Stimulated activated CD4-positive, alpha-beta T cell treated with anti-CD3 and anti-CD28 coated beads, Interleukin-12 subunit alpha, Interleukin-12 subunit beta, amount 100 ng/mL, for 48 hours (primary cell): ENCODE data around the gene RGPD6.
"Not testable (repeated sequence)": the region's sequence is repeated elsewhere in the genome, so short reads cannot be mapped to it uniquely, and the experiment has no call there.

Experiments used
- DNase-seq, 3 donors: peaks; one replicate each; pipeline ENCODE4 v3.0.0-alpha.2; 2020; ENCODE audit warnings: low read depth in 2 of 3, low spot score in 1 of 3

Gene RGPD6

GRCh38 chr2:110481200-110481599 is 95.8 kb downstream of the RGPD6 start:
- not testable (repeated sequence) for DNase-seq

GRCh38 chr2:110480084-110480483 is 96.9 kb downstream of the RGPD6 start:
- not testable (repeated sequence) for DNase-seq

DNA sequence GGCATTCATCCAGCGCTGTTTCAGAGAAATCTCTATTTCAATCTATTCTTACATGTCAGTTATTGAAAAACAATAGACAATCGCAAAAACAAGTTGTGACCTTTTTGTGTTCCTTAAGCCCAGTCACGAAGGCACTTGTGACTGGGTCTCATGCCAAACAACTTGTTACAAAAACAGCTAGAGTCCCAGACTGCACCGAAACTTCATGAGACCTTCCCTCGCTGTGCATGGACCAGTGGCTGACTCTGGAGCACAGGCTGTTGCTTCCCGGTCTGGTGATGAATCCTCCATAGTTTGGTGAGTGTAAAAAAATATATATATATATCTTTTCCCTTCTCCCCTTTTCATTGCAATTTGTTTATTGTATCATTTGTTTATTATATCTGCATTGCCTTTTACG is 99.7 kb downstream of the RGPD6 start:
- not testable (repeated sequence) for DNase-seq

- DNase-seq: not testable (repeated sequence)
These were observed 100.1 kb downstream of the RGPD6 start for GRCh38 chr2:110476952-110477351.

DNA sequence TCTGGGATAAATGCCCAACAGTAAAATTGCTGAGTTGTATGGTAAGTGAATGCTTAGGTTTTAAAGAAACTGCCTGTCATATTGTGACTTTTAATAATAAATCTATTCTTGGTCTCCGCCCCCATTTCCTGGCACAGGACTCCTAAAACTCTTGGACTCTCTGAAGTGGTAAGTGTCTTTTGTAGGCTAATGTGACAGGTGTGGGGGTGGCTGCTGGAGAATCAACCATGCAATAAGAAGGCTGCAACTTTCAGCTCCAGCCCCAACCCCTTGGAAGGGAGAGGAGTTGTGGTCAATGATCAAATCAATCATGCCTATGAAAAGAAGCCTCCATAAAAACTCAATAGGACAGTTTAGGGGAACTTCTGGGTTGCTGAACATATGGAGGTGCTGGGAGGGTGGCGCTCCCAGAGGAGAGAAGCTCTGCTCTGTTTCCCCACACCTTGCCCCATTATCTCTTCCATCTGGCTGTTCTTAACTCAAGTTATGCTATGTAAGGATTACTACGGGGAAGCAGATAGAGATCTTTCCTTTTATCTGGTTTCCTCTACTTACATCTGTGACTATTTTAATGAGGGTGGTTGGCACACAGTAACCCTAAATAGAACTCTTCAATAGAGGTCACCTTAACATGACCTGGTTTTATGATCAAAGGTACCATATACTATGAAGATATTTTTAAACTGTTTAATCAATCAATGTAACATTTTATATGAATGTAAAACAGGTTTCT is 101.2 kb downstream of the RGPD6 start:
- DNase-seq: not testable (repeated sequence)

GRCh38 chr2:110474898-110475297 is 102.1 kb downstream of the RGPD6 start:
- DNase-seq: not testable (repeated sequence)

DNA sequence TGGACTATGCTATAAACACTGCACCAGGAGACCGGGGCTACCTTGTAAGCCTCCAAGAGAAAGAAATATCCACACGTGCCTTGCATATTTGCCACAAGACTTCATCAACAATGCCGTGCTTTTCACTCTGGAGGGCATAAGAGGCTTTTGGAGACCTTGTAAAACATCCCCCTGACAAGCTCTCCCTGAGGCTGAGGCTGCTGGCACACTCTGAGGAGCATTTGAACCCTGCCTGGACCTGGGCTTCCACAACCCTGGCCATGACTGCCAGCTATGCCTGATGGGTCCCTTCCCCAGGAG is 104.0 kb downstream of the RGPD6 start:
- not testable (repeated sequence) for DNase-seq

GRCh38 chr2:110472171-110473058 is 104.6 kb downstream of the RGPD6 start, which contains the start of gene LIMS4:
Gene LIMS4 (minus strand): TSS chr2:110472816. CDS start chr2:110472778, 38 bp downstream.
- DNase-seq: not testable (repeated sequence)

DNA sequence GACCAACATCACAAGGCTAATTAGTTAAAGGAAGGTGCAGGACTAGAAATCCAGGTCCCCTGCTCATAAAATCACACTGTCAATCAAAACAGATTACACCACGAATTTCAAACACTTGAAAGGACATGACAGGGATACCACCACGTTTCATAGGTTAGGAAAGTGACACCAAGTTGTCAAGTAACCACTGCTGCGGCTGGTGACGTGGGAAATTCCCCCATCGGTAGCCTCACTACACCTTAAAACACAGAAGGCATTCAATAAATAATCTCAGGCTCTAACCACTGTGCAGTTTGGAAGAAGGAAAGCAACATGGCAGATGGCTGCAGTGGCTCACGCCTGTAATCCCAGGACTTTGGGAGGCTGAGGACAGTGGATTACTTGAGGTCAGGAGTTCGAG is 108.1 kb downstream of the RGPD6 start:
- DNase-seq: not testable (repeated sequence)

DNA sequence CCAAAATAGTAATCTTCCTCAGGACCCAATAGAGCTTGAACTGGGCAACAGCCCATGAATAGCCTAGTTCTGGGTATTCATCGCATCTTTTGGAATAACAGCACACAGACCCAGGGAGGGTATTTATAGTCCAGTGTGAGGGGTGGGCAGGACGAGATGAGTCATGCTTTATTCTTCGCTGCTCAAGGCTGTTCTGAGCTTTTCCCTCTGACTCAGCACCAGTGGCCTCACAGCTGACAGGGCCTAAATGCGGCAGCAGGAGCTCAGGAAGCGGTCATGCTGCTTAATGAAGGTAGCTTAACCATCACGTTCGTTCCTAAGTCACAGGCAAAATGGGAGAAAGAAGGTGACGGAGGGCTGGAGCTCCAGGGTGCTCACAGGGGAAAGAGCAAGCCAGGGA is 111.7 kb downstream of the RGPD6 start:
- DNase-seq: not testable (repeated sequence)
